ENCODE data around the gene YTHDC1. TPM values are rescaled to one million over a fixed set of nuclear protein-coding genes. Genes with fewer than 3 reads are reported as not detected.

YTHDC1 gene
- polyA plus RNA-seq, 1 donor from 2014 or later: 53.0 TPM

Other genes starting within 250 kb of the YTHDC1 start
- not detected for gene TMPRSS11F, start 220.2 kb downstream of the YTHDC1 start, polyA plus RNA-seq
- not detected for gene TMPRSS11B, start 104.4 kb downstream of the YTHDC1 start, polyA plus RNA-seq
- gene TMPRSS11E, start 97.4 kb upstream of the YTHDC1 start, polyA plus RNA-seq: 0.20 TPM
- gene UGT2B17, start 226.2 kb upstream of the YTHDC1 start, polyA plus RNA-seq: 3.6 TPM